ENCODE measurements around the gene MRRF.

DNA sequence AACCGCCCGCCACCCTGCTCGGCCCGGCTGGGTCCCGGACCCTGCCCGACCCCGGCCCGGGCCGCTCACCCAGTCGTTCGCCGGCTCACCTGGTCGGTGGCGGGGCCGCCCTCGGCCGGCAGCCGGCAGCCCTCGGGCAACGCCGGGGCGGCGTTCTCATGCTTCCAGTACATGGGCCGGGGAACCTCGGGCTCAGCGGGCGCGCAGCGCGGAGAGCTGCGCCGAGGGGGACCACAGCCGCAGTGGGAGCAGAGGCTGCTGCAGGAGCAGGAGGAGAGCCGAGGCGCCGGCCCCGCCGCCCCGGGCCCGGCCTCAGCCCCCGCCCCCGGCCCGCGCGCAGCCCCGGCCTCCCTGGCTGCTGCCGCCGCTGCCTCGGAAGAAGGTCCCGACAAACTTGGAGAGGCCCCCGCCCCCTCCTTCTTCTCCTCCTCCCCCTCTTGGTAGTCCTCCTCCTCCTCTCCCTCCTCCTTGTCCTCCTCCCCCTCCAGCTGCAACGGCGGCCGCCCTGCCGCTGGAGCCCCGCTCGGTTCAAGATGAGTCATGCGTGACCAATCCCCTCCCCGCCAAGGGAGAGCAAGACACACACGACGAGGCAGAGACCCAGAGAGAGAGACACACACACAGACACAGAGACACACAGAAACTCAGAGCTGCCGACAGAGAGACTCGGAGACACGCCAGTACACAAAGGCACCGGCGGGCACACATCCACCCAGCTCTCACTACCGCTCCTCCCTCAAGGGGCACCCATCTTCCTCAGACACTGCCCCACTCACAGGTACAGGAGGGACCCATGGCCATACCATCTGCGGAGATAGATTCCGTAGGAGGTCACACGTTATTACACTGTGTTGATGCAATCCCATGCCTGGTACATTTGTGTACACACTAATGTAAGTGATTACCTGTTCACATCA lies 35.9 kb upstream of the MRRF start, which contains the start of gene LHX6:
- TF ChIP-seq, protein P1, sequence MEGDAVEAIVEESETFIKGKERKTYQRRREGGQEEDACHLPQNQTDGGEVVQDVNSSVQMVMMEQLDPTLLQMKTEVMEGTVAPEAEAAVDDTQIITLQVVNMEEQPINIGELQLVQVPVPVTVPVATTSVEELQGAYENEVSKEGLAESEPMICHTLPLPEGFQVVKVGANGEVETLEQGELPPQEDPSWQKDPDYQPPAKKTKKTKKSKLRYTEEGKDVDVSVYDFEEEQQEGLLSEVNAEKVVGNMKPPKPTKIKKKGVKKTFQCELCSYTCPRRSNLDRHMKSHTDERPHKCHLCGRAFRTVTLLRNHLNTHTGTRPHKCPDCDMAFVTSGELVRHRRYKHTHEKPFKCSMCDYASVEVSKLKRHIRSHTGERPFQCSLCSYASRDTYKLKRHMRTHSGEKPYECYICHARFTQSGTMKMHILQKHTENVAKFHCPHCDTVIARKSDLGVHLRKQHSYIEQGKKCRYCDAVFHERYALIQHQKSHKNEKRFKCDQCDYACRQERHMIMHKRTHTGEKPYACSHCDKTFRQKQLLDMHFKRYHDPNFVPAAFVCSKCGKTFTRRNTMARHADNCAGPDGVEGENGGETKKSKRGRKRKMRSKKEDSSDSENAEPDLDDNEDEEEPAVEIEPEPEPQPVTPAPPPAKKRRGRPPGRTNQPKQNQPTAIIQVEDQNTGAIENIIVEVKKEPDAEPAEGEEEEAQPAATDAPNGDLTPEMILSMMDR (IDR thresholded peaks at IDR 0.05), result no peak
- TF ChIP-seq ETV6 (CRISPR knock-in tag; IDR thresholded peaks at IDR 0.05) (no peak), FOXP1 (CRISPR knock-in tag; IDR thresholded peaks at IDR 0.05; ENCODE audit: borderline replicate concordance) (no peak), NFYB (CRISPR knock-in tag; conservative IDR thresholded peaks at IDR 0.05; ENCODE audit: low read depth) (no peak), TP53 (CRISPR knock-in tag; IDR thresholded peaks at IDR 0.05) (no peak)
